ENCODE results near the gene VEGFA.
A peak's percentile ranks its signal among the peaks of the same experiment; 100 is the strongest.

VEGFA gene

DNA sequence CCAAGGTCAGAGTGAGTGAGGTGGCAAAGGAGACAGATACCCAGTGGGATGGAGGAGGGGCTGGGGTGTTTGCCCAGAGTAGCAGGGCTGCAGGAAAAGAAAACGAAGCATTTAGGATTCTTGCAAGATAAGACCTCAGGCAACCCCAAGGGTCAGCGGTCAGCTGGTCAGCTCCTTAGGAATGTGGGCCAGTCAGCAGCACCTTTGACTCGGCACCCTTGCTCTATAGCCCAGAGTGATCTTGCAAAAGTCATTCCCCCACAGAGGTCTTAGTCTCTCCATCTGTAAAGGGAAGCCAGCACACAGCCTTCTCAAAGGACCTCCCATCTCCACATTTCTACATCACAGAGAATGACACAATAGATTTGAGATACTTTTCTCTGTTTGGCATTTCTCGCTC, 56.7 kb downstream of the VEGFA start:
- no peak for DNase-seq

GRCh38 chr6:43827898-43828297, 57.9 kb downstream of the VEGFA start:
- no peak for DNase-seq

GRCh38 chr6:43828711-43829110, 58.7 kb downstream of the VEGFA start:
- no peak for DNase-seq

DNA sequence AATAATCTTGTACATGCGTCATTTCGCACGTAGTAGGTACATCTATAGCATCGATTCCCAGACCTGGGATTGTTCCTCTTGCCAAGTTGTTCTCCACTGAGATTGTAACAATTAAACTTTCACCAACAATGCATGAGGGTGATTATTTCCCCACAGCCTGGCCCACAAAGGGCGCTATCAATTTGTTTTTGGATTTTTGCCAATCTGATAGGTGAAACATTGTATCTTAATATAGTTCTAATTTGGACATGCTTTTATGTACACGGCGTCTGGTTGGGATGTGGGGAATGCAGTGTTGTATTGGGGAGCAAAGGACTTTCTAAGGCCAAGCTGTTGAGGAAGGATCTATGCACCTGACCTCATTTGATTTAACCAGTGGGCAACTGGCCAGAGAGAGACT, 59.5 kb downstream of the VEGFA start:
- DNase-seq = peak; percentile 44

GRCh38 chr6:43830775-43831174, 60.8 kb downstream of the VEGFA start:
- DNase-seq = peak; percentile 68

GRCh38 chr6:43831191-43831590, 61.2 kb downstream of the VEGFA start:
- peak; percentile 60 for DNase-seq

GRCh38 chr6:43833223-43833995, 63.4 kb downstream of the VEGFA start:
- peak; percentile 95 for DNase-seq

GRCh38 chr6:43833996-43834390, 64.0 kb downstream of the VEGFA start:
- DNase-seq = no peak

- DNase-seq = peak; percentile 49
These were observed 64.6 kb downstream of the VEGFA start for GRCh38 chr6:43834528-43835155.

DNA sequence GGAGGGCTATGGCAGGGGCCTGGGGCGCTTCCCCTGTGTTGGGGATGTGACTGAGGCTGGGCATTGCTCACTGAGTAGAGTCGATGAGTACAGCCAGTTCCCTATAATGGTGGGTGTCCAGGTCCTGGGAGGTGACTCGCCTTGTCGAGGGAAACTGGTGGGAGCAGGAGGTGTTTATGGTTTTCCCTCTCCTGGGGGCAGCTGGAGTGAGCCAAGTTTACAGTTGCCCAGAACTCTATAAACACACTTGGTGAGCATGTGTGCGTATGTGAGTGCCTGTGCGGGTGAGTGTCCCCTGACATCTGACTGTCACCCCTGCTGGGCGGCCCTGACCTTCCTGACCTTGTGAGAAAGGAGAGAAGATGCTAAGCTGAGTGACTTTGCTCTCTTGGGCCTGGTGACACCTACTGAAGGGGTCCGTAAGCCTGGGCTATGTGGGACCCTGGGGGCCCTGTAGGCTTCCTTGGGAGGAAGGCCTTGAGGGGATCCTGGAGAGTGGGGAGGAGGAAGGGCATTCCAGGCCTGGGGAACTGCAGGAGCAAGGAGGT, 65.9 kb downstream of the VEGFA start:
- DNase-seq = no peak
